Activated CD4-positive, alpha-beta T cell treated with anti-CD3 and anti-CD28 coated beads for 36 hours (primary cell): ENCODE results near the gene ZNF560. TPM values are rescaled to one million over a fixed set of nuclear protein-coding genes. Genes with fewer than 3 reads are reported as not detected.

Experiments used
- ATAC-seq: fragments of 200-7000 bp; cut with Tn5 transposase; one replicate; pipeline ENCODE4 v1.10.0; 2021; ENCODE audit warnings: mild to moderate bottlenecking, moderate library complexity
- CTCF ChIA-PET: fragments of 350-600 bp; sonication (Branson Sonifier 250); formaldehyde crosslinking; loops from one replicate; lab custom pipeline; 2021; ENCODE audit warnings: antibody characterized with exemption; lab: Charles Lee
- POLR2A ChIA-PET: fragments of 350-600 bp; sonication (Branson Sonifier 250); formaldehyde crosslinking; loops from one replicate; lab custom pipeline; 2021; ENCODE audit warnings: antibody characterized with exemption, inconsistent platforms; lab: Charles Lee
- DNase-seq: peaks from one replicate; pipeline ENCODE4 v3.0.0-alpha.2; 2020
- H3K27ac Mint-ChIP-seq: one replicate; pipeline ENCODE4 v1.8.0; 2021; ENCODE audit warnings: mixed read lengths
- H3K27me3 Mint-ChIP-seq: one replicate; pipeline ENCODE4 v1.8.0; 2021; ENCODE audit warnings: mixed read lengths
- H3K36me3 Mint-ChIP-seq: one replicate; pipeline ENCODE4 v1.8.0; 2021; ENCODE audit warnings: low read depth, mixed read lengths
- H3K4me1 Mint-ChIP-seq: one replicate; pipeline ENCODE4 v1.8.0; 2021; ENCODE audit warnings: mixed read lengths
- H3K4me3 Mint-ChIP-seq: one replicate; pipeline ENCODE4 v1.8.0; 2021; ENCODE audit warnings: mild to moderate bottlenecking, moderate library complexity, mixed read lengths
- H3K9me3 Mint-ChIP-seq: one replicate; pipeline ENCODE4 v1.8.0; 2021; ENCODE audit warnings: low read depth, mixed read lengths
- intact Hi-C, 2 experiments: fragments of 100-400 bp; cut with DNase I in 1 of 2; cut with micrococcal nuclease in 1 of 2; formaldehyde crosslinking; loops; one replicate each; pipeline versions ENCODE4 v1.14.2 to v1.15.1; 2022 to 2024; cut with DNase I, micrococcal nuclease
- total RNA-seq, 2 experiments: library from RNA; stranded (reverse); gene quantifications; one replicate each; pipeline ENCODE4 v1.2.3, GENCODE V29; 2021

ZNF560 gene
- total RNA-seq, 2 experiments from 2014 or later: 0.25 TPM; not detected in 1

GRCh38 chr19:9435279-9436268 lies 62.8 kb downstream of the ZNF560 start, which contains the start of gene ZNF266:
Gene ZNF266 (minus strand): TSS chr19:9435573. CDS start chr19:9420089, 15,484 bp downstream.
- Mint-ChIP-seq H3K9me3 (peaks cover 2% of the 10 kb centered on the region), H3K4me1 (peaks cover 33% of the 10 kb centered on the region), H3K27me3 (no peaks in the 10 kb centered on the region), H3K27ac (peak within 1 kb of the TSS; percentile 99), H3K4me3 (peak within 1 kb of the TSS; percentile 95), H3K36me3 (peaks cover 35% of the 10 kb centered on the region)
- ChIA-PET CTCF (interaction anchor here (0.6 to 1.5 kb wide), 6 partner anchors 8 to 854 kb away, joined by 3 to 4 read pairs (median 3); no protein-coding TSS in a partner anchor), POLR2A (no interaction called here)
- ATAC-seq (peak; percentile 91), DNase-seq (peak; percentile 97)
- intact Hi-C loops: loop anchor here (1.0 to 10.0 kb wide), 14 partner anchors 103 to 1428 kb away; partner anchors contain the start of genes ZNF317 (in 2 of the 2), ZNF559 (in 2 of the 2), ELAVL1 (in 1 of the 2) and MBD3L1 (in 1 of the 2)

DNA sequence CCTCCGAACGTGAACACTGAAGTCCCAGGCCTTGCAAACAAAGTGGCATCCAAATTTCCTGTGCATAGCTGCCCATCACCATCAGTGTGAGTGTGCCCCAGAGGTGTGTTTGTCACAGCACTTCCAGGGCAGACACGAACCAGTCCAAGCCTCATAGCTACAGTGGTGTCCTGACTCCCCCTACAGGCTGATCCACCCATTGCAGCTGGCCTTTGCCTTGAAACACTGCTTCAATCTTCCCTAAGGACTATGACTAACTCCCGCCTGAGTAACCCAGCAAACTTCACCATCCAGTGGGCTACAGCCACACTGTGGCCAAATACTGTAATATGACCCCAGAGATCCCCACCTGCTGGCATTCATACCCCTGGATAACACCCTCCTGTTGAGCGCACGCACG lies 66.9 kb downstream of the ZNF560 start:
- H3K4me3 Mint-ChIP-seq: no peak overlapping the region
- ChIA-PET POLR2A (no interaction called here), CTCF (interaction anchor here (1.0 to 1.1 kb wide), 2 partner anchors 224 to 226 kb away, joined by 4 to 5 read pairs; no protein-coding TSS in a partner anchor)
- H3K4me1 Mint-ChIP-seq: peaks cover 33% of the 10 kb centered on the region
- ATAC-seq (peak; percentile 35), DNase-seq (peak; percentile 77)
- intact Hi-C loops: loop anchor here (1.0 to 10.0 kb wide), 4 partner anchors 107 to 227 kb away; partner anchors contain the start of gene ZNF559 (in 1 of the 2)
- H3K36me3 Mint-ChIP-seq: peaks cover 70% of the 10 kb centered on the region
- no peaks in the 10 kb centered on the region for H3K27me3 Mint-ChIP-seq
- H3K9me3 Mint-ChIP-seq: peaks cover 14% of the 10 kb centered on the region
- H3K27ac Mint-ChIP-seq: no peak overlapping the region

GRCh38 chr19:9430444-9430843 lies 68.0 kb downstream of the ZNF560 start:
- POLR2A ChIA-PET: no interaction called here
- intact Hi-C loops: loop anchor here in 1 of 2 experiments (10.0 kb wide), 2 partner anchors 106 to 226 kb away; partner anchors contain the start of gene ZNF559
- DNase-seq (no peak), ATAC-seq (no peak)
- H3K4me3 Mint-ChIP-seq: no peak overlapping the region
- H3K4me1 Mint-ChIP-seq: peaks cover 25% of the 10 kb centered on the region
- peaks cover 81% of the 10 kb centered on the region for H3K36me3 Mint-ChIP-seq
- CTCF ChIA-PET: no interaction called here
- peaks cover 17% of the 10 kb centered on the region for H3K9me3 Mint-ChIP-seq
- no peak overlapping the region for H3K27ac Mint-ChIP-seq
- H3K27me3 Mint-ChIP-seq: no peaks in the 10 kb centered on the region

GRCh38 chr19:9427941-9428340 lies 70.5 kb downstream of the ZNF560 start:
- no peak overlapping the region for H3K27ac Mint-ChIP-seq
- peaks cover 10% of the 10 kb centered on the region for H3K4me1 Mint-ChIP-seq
- ChIA-PET POLR2A (no interaction called here), CTCF (no interaction called here)
- H3K36me3 Mint-ChIP-seq: peaks cover 91% of the 10 kb centered on the region
- DNase-seq (no peak), ATAC-seq (no peak)
- intact Hi-C loops: no loop called here
- no peak overlapping the region for H3K4me3 Mint-ChIP-seq
- H3K9me3 Mint-ChIP-seq: peaks cover 32% of the 10 kb centered on the region
- H3K27me3 Mint-ChIP-seq: no peaks in the 10 kb centered on the region

Other genes with a start within 250 kb of the ZNF560 start
- not detected for gene OR7E24, start 247.7 kb downstream of the ZNF560 start, total RNA-seq
- gene ZNF699, start 188.8 kb downstream of the ZNF560 start, total RNA-seq: 1 to 10 TPM; 6.7 to 7.1 TPM
- gene ZNF559, start 174.4 kb downstream of the ZNF560 start, total RNA-seq: 10 to 100 TPM; 11.7 to 13.0 TPM
- 1 to 10 TPM in 1 of 2 experiments, under 1 TPM in 1; 0.94 to 1.0 TPM for gene ZNF177, start 135.6 kb downstream of the ZNF560 start, total RNA-seq
- gene ZNF266, start 63.0 kb downstream of the ZNF560 start, total RNA-seq: 10 to 100 TPM; 17.1 to 22.4 TPM
- 10 to 100 TPM; 10.4 to 12.3 TPM for gene ZNF426, start 40.0 kb upstream of the ZNF560 start, total RNA-seq
- gene ZNF121, start 85.9 kb upstream of the ZNF560 start, total RNA-seq: 10 to 100 TPM; 71.4 to 75.3 TPM
- 10 to 100 TPM; 19.1 to 22.7 TPM for gene ZNF561, start 122.6 kb upstream of the ZNF560 start, total RNA-seq
- 10 to 100 TPM; 29.9 to 39.7 TPM for gene ZNF562, start 176.5 kb upstream of the ZNF560 start, total RNA-seq